ENCODE results near the gene ECM2.
"Not testable (repeated sequence)": the region's sequence is repeated elsewhere in the genome, so short reads cannot be mapped to it uniquely, and the experiment has no call there.

ECM2 gene
- 0 reads per million in 3 donors for total RNA-seq

GRCh38 chr9:92535940-92536850 is at the start of gene ECM2:
Gene ECM2 (minus strand): TSS chr9:92535990. CDS start chr9:92522866, 13,124 bp downstream.
- Histone ChIP-seq H3K9me3 (ENCODE audit: control insufficient read depth, low read length) (no peaks in the 10 kb centered on the region), H3K36me3 (ENCODE audit: control insufficient read depth, insufficient read depth, low read length) (no peaks in the 10 kb centered on the region), H3K4me3 (ENCODE audit: insufficient read depth, low read depth, low read length, poor library complexity, severe bottlenecking) (no peak within 1 kb of the TSS), H3K27me3 (replicated peaks; ENCODE audit: control insufficient read depth, insufficient read depth, low read length, poor library complexity, severe bottlenecking) (no peaks in the 10 kb centered on the region), H3K4me1 (ENCODE audit: control insufficient read depth, insufficient read depth, low read length, poor library complexity, severe bottlenecking) (no peaks in the 10 kb centered on the region), H3K27ac (ENCODE audit: insufficient read depth, low read length, poor library complexity, severe bottlenecking) (no peak within 1 kb of the TSS)
- no peak for DNase-seq

DNA sequence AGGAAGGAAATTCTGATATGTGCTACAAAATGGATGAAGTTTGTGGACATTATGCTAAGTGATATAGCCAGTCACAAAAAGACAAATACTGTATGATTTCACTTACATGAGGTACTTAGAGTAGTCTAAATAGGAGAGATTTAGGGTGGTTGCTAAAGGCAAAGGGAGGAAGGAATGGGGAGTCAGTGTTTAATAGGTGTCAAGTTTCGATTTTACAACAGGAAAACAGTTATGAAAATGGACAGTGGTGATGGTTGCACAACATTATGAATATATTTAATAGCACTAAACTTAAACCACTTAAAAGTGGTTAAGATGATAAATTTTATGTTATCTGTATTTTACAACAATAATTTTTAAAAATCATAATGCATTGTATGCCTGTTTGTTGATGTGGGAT is 40.4 kb upstream of the ECM2 start:
- Histone ChIP-seq H3K27ac (ENCODE audit: insufficient read depth, low read length, poor library complexity, severe bottlenecking) (no peak overlapping the region), H3K4me1 (ENCODE audit: control insufficient read depth, insufficient read depth, low read length, poor library complexity, severe bottlenecking) (no peaks in the 10 kb centered on the region)

GRCh38 chr9:92573612-92574011 is 37.8 kb upstream of the ECM2 start:
- not testable (repeated sequence) for H3K9me3 ChIP-seq (ENCODE audit: control insufficient read depth, low read length); H3K27ac ChIP-seq (ENCODE audit: insufficient read depth, low read length, poor library complexity, severe bottlenecking); H3K27me3 ChIP-seq (replicated peaks; ENCODE audit: control insufficient read depth, insufficient read depth, low read length, poor library complexity, severe bottlenecking); H3K4me1 ChIP-seq (ENCODE audit: control insufficient read depth, insufficient read depth, low read length, poor library complexity, severe bottlenecking); DNase-seq; H3K4me3 ChIP-seq (ENCODE audit: insufficient read depth, low read depth, low read length, poor library complexity, severe bottlenecking); H3K36me3 ChIP-seq (ENCODE audit: control insufficient read depth, insufficient read depth, low read length)

More for the DNA sequence above, 40.4 kb upstream of the ECM2 start:
- H3K4me3 ChIP-seq (ENCODE audit: insufficient read depth, low read depth, low read length, poor library complexity, severe bottlenecking): no peak overlapping the region
- no peak for DNase-seq
- no peaks in the 10 kb centered on the region for H3K36me3 ChIP-seq (ENCODE audit: control insufficient read depth, insufficient read depth, low read length)
- no peaks in the 10 kb centered on the region for H3K9me3 ChIP-seq (ENCODE audit: control insufficient read depth, low read length)
- no peaks in the 10 kb centered on the region for H3K27me3 ChIP-seq (replicated peaks; ENCODE audit: control insufficient read depth, insufficient read depth, low read length, poor library complexity, severe bottlenecking)

- not testable (repeated sequence) for DNase-seq; H3K27me3 ChIP-seq (replicated peaks; ENCODE audit: control insufficient read depth, insufficient read depth, low read length, poor library complexity, severe bottlenecking); H3K9me3 ChIP-seq (ENCODE audit: control insufficient read depth, low read length); H3K36me3 ChIP-seq (ENCODE audit: control insufficient read depth, insufficient read depth, low read length); H3K27ac ChIP-seq (ENCODE audit: insufficient read depth, low read length, poor library complexity, severe bottlenecking); H3K4me3 ChIP-seq (ENCODE audit: insufficient read depth, low read depth, low read length, poor library complexity, severe bottlenecking); H3K4me1 ChIP-seq (ENCODE audit: control insufficient read depth, insufficient read depth, low read length, poor library complexity, severe bottlenecking)
Measured at GRCh38 chr9:92571871-92572270, 36.1 kb upstream of the ECM2 start.

DNA sequence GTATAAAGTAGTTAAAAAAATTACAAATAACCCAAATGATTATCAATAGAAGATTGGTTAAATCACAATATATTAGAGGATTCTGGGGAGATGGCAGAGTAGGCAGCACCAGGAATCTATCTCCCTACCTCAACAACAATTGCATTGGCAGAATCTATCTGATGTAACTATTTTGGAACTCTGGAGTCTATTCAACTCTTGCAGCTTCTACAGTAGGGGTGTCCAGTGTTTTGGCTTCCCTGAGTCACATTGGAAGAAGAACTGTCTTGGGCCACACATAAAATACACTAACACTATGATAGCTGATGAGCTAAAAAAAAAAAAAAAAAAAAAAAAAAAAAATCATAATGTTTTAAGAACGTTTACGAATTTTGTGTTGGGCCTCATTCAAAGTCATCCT is 29.2 kb upstream of the ECM2 start:
- H3K4me1 ChIP-seq (ENCODE audit: control insufficient read depth, insufficient read depth, low read length, poor library complexity, severe bottlenecking): no peaks in the 10 kb centered on the region
- H3K27ac ChIP-seq (ENCODE audit: insufficient read depth, low read length, poor library complexity, severe bottlenecking): no peak overlapping the region
- no peaks in the 10 kb centered on the region for H3K36me3 ChIP-seq (ENCODE audit: control insufficient read depth, insufficient read depth, low read length)
- H3K27me3 ChIP-seq (replicated peaks; ENCODE audit: control insufficient read depth, insufficient read depth, low read length, poor library complexity, severe bottlenecking): no peaks in the 10 kb centered on the region
- no peaks in the 10 kb centered on the region for H3K9me3 ChIP-seq (ENCODE audit: control insufficient read depth, low read length)
- no peak overlapping the region for H3K4me3 ChIP-seq (ENCODE audit: insufficient read depth, low read depth, low read length, poor library complexity, severe bottlenecking)
- DNase-seq: no peak

- Histone ChIP-seq H3K4me1 (ENCODE audit: control insufficient read depth, insufficient read depth, low read length, poor library complexity, severe bottlenecking) (no peaks in the 10 kb centered on the region), H3K27ac (ENCODE audit: insufficient read depth, low read length, poor library complexity, severe bottlenecking) (no peak overlapping the region), H3K9me3 (ENCODE audit: control insufficient read depth, low read length) (no peaks in the 10 kb centered on the region), H3K27me3 (replicated peaks; ENCODE audit: control insufficient read depth, insufficient read depth, low read length, poor library complexity, severe bottlenecking) (no peaks in the 10 kb centered on the region), H3K4me3 (ENCODE audit: insufficient read depth, low read depth, low read length, poor library complexity, severe bottlenecking) (no peak overlapping the region), H3K36me3 (ENCODE audit: control insufficient read depth, insufficient read depth, low read length) (no peaks in the 10 kb centered on the region)
- no peak for DNase-seq
Measured at GRCh38 chr9:92564504-92564903, 28.7 kb upstream of the ECM2 start.

- Histone ChIP-seq H3K4me3 (ENCODE audit: insufficient read depth, low read depth, low read length, poor library complexity, severe bottlenecking) (no peak overlapping the region), H3K27ac (ENCODE audit: insufficient read depth, low read length, poor library complexity, severe bottlenecking) (no peak overlapping the region), H3K9me3 (ENCODE audit: control insufficient read depth, low read length) (no peaks in the 10 kb centered on the region), H3K27me3 (replicated peaks; ENCODE audit: control insufficient read depth, insufficient read depth, low read length, poor library complexity, severe bottlenecking) (no peaks in the 10 kb centered on the region), H3K36me3 (ENCODE audit: control insufficient read depth, insufficient read depth, low read length) (no peaks in the 10 kb centered on the region), H3K4me1 (ENCODE audit: control insufficient read depth, insufficient read depth, low read length, poor library complexity, severe bottlenecking) (no peaks in the 10 kb centered on the region)
- DNase-seq: no peak
Measured at GRCh38 chr9:92563116-92564100, 27.6 kb upstream of the ECM2 start.

GRCh38 chr9:92562461-92562967 is 26.7 kb upstream of the ECM2 start:
- Histone ChIP-seq H3K4me1 (ENCODE audit: control insufficient read depth, insufficient read depth, low read length, poor library complexity, severe bottlenecking) (no peaks in the 10 kb centered on the region), H3K27ac (ENCODE audit: insufficient read depth, low read length, poor library complexity, severe bottlenecking) (no peak overlapping the region), H3K36me3 (ENCODE audit: control insufficient read depth, insufficient read depth, low read length) (no peaks in the 10 kb centered on the region), H3K4me3 (ENCODE audit: insufficient read depth, low read depth, low read length, poor library complexity, severe bottlenecking) (no peak overlapping the region), H3K9me3 (ENCODE audit: control insufficient read depth, low read length) (no peaks in the 10 kb centered on the region), H3K27me3 (replicated peaks; ENCODE audit: control insufficient read depth, insufficient read depth, low read length, poor library complexity, severe bottlenecking) (no peaks in the 10 kb centered on the region)
- DNase-seq: no peak

DNA sequence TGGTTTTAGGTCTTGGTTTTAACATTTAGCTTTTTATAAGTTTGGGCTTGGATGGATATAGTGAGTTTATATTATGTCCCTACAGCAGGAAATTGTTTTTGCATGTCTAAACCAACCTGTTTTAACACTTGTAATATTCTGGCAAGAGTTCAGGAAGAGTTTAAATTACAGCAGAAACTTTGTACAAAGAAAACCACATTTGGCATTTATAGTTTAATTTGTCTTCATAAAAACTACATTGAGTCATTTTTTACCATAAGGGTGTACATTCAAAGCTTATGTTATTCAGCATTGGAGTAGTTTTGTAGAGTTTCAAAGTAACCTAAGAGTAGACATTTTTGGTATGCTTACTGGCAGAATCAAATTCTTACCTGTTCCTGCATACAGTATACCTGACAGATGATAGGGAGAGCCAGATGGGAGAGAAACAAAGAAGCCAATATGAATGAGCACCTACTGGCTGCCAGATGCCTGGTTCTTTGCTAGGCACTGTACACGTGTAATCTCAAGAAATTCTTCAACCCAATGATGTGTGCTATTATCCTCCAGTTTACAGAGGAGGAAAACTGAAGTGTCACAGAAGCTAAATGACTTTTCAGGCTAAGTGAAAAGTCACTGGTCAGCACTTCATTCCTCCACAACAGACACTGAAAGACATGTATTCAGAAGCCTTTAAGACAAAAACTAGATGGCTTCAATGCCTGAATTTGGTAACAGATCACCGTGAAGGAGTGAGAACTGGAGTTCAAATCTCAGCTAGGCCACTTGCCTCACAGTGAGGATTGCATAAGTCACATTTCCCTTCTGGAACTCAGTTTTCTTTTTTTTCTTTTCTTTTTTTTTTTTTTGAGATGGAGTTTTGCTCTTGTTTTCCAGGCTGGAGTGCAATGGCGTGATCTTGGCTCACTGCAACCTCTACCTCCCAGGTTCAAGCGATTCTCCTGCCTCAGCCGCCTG is 25.9 kb upstream of the ECM2 start:
- H3K27me3 ChIP-seq (replicated peaks; ENCODE audit: control insufficient read depth, insufficient read depth, low read length, poor library complexity, severe bottlenecking): no peaks in the 10 kb centered on the region
- H3K4me3 ChIP-seq (ENCODE audit: insufficient read depth, low read depth, low read length, poor library complexity, severe bottlenecking): no peak overlapping the region
- H3K4me1 ChIP-seq (ENCODE audit: control insufficient read depth, insufficient read depth, low read length, poor library complexity, severe bottlenecking): no peaks in the 10 kb centered on the region
- no peaks in the 10 kb centered on the region for H3K9me3 ChIP-seq (ENCODE audit: control insufficient read depth, low read length)
- H3K36me3 ChIP-seq (ENCODE audit: control insufficient read depth, insufficient read depth, low read length): no peaks in the 10 kb centered on the region
- no peak overlapping the region for H3K27ac ChIP-seq (ENCODE audit: insufficient read depth, low read length, poor library complexity, severe bottlenecking)
- DNase-seq: no peak
